ENCODE data around the gene CDK11B.

DNA sequence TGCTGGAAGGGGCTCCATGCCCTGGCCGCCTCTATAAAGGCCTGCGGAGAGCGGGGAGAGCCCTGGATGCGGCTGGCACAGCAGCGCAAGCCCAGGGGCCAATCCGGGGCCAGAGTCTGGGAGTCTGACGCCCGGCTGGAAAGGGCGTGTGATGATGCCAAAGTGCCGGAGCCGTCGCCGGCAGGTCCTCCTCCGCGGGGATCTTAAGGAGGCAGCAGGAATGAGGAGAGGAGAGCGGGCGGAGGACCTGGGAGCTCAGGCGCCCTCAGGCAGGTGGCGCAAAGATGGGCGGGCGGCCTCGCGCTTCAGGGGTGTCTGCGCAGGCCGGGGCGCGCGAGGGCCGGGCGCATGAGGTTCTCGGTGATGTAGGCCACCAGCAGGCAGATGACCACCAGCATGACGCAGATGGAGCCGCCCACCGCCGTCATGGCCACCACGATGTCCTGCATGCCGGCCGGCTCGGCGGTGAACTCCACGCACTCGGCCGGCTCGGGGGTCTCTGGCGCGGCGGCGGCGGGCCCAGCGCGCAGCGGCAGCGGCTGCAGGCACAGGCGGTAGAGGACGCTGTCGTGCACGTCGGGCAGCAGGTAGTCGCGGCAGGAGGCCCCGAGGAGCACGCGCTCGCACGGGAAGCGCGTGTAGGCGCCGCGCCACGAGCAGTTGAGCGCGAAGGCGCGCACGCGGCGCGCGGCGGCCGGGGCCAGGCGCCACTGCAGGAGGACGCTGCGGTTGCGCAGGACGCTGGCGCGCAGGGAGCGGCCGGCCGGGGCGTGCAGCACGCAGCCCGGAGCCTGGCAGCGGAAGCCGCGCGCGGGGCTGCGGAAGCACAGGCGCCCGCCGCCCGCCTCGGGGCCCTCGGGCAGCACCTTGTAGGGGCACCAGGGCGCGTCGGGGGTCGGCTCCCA, 59.5 kb downstream of the CDK11B start:
- TF ChIP-seq, protein P1, sequence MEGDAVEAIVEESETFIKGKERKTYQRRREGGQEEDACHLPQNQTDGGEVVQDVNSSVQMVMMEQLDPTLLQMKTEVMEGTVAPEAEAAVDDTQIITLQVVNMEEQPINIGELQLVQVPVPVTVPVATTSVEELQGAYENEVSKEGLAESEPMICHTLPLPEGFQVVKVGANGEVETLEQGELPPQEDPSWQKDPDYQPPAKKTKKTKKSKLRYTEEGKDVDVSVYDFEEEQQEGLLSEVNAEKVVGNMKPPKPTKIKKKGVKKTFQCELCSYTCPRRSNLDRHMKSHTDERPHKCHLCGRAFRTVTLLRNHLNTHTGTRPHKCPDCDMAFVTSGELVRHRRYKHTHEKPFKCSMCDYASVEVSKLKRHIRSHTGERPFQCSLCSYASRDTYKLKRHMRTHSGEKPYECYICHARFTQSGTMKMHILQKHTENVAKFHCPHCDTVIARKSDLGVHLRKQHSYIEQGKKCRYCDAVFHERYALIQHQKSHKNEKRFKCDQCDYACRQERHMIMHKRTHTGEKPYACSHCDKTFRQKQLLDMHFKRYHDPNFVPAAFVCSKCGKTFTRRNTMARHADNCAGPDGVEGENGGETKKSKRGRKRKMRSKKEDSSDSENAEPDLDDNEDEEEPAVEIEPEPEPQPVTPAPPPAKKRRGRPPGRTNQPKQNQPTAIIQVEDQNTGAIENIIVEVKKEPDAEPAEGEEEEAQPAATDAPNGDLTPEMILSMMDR (IDR thresholded peaks at IDR 0.05), result no peak
- no peak for TF ChIP-seq POLR2A (IDR thresholded peaks at IDR 0.05)
- TF ChIP-seq POLR2AphosphoS5 (IDR thresholded peaks at IDR 0.05; ENCODE audit: insufficient read depth in 1 of 2, low read depth in 1 of 2), result no peak

All from vagina (tissue), 2 donors.